ENCODE data around the gene NUDCD3. TPM values are rescaled to one million over a fixed set of nuclear protein-coding genes. Genes with fewer than 3 reads are reported as not detected.

Gene NUDCD3
- total and polyA plus RNA-seq, 2 of the 8 experiments (the other 6 are each of a cell fraction or from before 2014, with no cell fraction given) = 35.2 to 93.7 TPM

- Histone ChIP-seq H2BK20ac (ENCODE audit: low read length) (no peak overlapping the region), H3K23me2 (ENCODE audit: low read depth, low read length) (no peaks in the 10 kb centered on the region), H3K23ac (ENCODE audit: insufficient read length) (no peak overlapping the region), H3K4me1 (replicated peaks in 1 of 4; ENCODE audit: control insufficient read depth in 3 of 4, insufficient read depth in 4 of 4, low read length in 3 of 4) (no peaks in the 10 kb centered on the region), H4K8ac (ENCODE audit: extremely low read depth, insufficient read depth, low read length) (no peak overlapping the region), H3K27me3 (replicated peaks in 1 of 4; ENCODE audit: control insufficient read depth in 3 of 4, extremely low read depth in 1 of 4, insufficient read depth in 3 of 4, low read length in 3 of 4) (no peaks in the 10 kb centered on the region), H3K79me2 (ENCODE audit: control insufficient read depth in 1 of 2, insufficient read depth in 2 of 2, low read length in 2 of 2) (peaks cover 0 to 12% of the 10 kb centered on the region in 2 experiments; a peak in 1 of 4 replicates), H3K18ac (ENCODE audit: extremely low read depth, low read length) (no peak overlapping the region), H2BK120ac (replicated peaks; ENCODE audit: low read depth, low read length) (no peak overlapping the region), H3K4me2 (ENCODE audit: insufficient read depth in 1 of 2, low read depth in 2 of 2, low read length in 2 of 2) (no peak overlapping the region), H3K56ac (replicated peaks; ENCODE audit: insufficient read length, low read depth, low read length) (no peak overlapping the region), H2AK5ac (ENCODE audit: low read depth, low read length) (no peak overlapping the region), H3K14ac (ENCODE audit: insufficient read length) (no peak overlapping the region), H3K27ac (ENCODE audit: low read depth, low read length) (no peak overlapping the region), H2AFZ (ENCODE audit: low read length) (no peak overlapping the region), H3K9ac (replicated peaks in 1 of 4; ENCODE audit: extremely low read depth in 1 of 4, low read depth in 3 of 4, low read length in 3 of 4) (no peak overlapping the region), H3K79me1 (ENCODE audit: low read depth, low read length) (peaks cover 4% of the 10 kb centered on the region), H2BK12ac (ENCODE audit: low read depth, low read length) (no peak overlapping the region), H3K4me3 (ENCODE audit: extremely low read depth in 1 of 4, insufficient read depth in 2 of 4, low read depth in 3 of 4, low read length in 4 of 4) (no peak overlapping the region), H4K20me1 (replicated peaks in 1 of 2; ENCODE audit: control insufficient read depth in 1 of 2, insufficient read depth in 2 of 2, low read length in 2 of 2) (peaks cover 0 to 6% of the 10 kb centered on the region in 2 experiments), H2BK5ac (ENCODE audit: low read depth, low read length) (no peak overlapping the region), H4K91ac (replicated peaks; ENCODE audit: insufficient read length, low read length) (no peak overlapping the region), H2BK15ac (ENCODE audit: low read length) (no peak overlapping the region), H3K4ac (replicated peaks; ENCODE audit: insufficient read length, low read depth, low read length) (no peak overlapping the region), H3K9me3 (ENCODE audit: insufficient read depth in 2 of 2, low read depth in 1 of 2, low read length in 1 of 2) (peaks cover 3 to 6% of the 10 kb centered on the region in 2 experiments; a peak in 3 of 4 replicates), H4K5ac (ENCODE audit: insufficient read length, low read depth, low read length) (no peak overlapping the region), H3K36me3 (ENCODE audit: control insufficient read depth in 2 of 4, insufficient read depth in 4 of 4, low read length in 3 of 4) (peaks cover 0 to 5% (median 3%) of the 10 kb centered on the region in 4 experiments; a peak in 3 of 8 replicates)
- DNase-seq (ENCODE audit: low read depth in 1 of 2, low spot score in 2 of 2) (no peak), FAIRE-seq (no peak)
- no peak for TF ChIP-seq YY1 (IDR thresholded peaks at IDR 0.05; ENCODE audit: low read depth, low read length)
- 90% methylated on average over 3 of the region's 3 CpGs; no CpG with 5 or more reads in 1 of the 2 experiments for WGBS, 2 experiments (ENCODE audit: extremely low coverage in 1 of 2, insufficient coverage in 1 of 2, insufficient read length in 1 of 2, insufficient replicate concordance in 2 of 2, low coverage in 1 of 2, low lambda C conversion rate in 2 of 2, missing lambda C conversion rate in 1 of 2)
- CTCF ChIA-PET (ENCODE audit: partially characterized antibody) = interaction anchor here (2.1 kb wide), 1 partner anchor 7 kb away, joined by 6 read pairs; no protein-coding TSS in a partner anchor
- POLR2A ChIA-PET (ENCODE audit: partially characterized antibody) = no interaction called here
Measured at GRCh38 chr7:44415510-44415909, 74.9 kb downstream of the NUDCD3 start.

Data from H1 (cell line).